ENCODE measurements around the gene PTAFR. TPM values are rescaled to one million over a fixed set of nuclear protein-coding genes. Genes with fewer than 3 reads are reported as not detected.
A peak's percentile ranks its signal among the peaks of the same experiment; 100 is the strongest.

PTAFR gene
- total RNA-seq, 2 donors from 2014 or later = 2.2 to 3.9 TPM

- H3K9me3 ChIP-seq = no peaks in the 10 kb centered on the region
- intact Hi-C loops (cut with DNase I) = no loop called here
- no peaks in the 10 kb centered on the region for H3K36me3 ChIP-seq
- no peak overlapping the region for H3K27ac ChIP-seq
- no peaks in the 10 kb centered on the region for H3K27me3 ChIP-seq
- DNase-seq = peak; percentile 8
- TF ChIP-seq CTCF (IDR thresholded peaks at IDR 0.05) = no peak
- H3K4me1 ChIP-seq = no peaks in the 10 kb centered on the region
- no peak overlapping the region for H3K4me3 ChIP-seq
- no peak overlapping the region for H3K9ac ChIP-seq (ENCODE audit: low read depth in 2 of 2, low read length in 2 of 2)
These were observed 77.3 kb downstream of the PTAFR start for GRCh38 chr1:28099050-28099769.

Other genes with a start within 250 kb of the PTAFR start
- gene SMPDL3B, start 241.7 kb downstream of the PTAFR start, total RNA-seq = 10 to 100 TPM; 27.4 to 38.6 TPM
- 1 to 10 TPM; 7.1 to 9.8 TPM for gene XKR8, start 216.7 kb downstream of the PTAFR start, total RNA-seq
- 10 to 100 TPM; 21.8 to 27.6 TPM for gene EYA3, start 88.1 kb downstream of the PTAFR start, total RNA-seq
- 10 to 100 TPM; 53.1 to 57.2 TPM for gene DNAJC8, start 56.3 kb upstream of the PTAFR start, total RNA-seq
- 100 to 1,000 TPM; 326 to 331 TPM for gene ATP5IF1, start 59.4 kb upstream of the PTAFR start, total RNA-seq
- gene SESN2, start 82.8 kb upstream of the PTAFR start, total RNA-seq = 10 to 100 TPM; 34.0 to 34.6 TPM
- gene MED18, start 152.3 kb upstream of the PTAFR start, total RNA-seq = 10 to 100 TPM; 29.2 to 37.0 TPM
- gene PHACTR4, start 193.1 kb upstream of the PTAFR start, total RNA-seq = 10 to 100 TPM; 43.1 to 49.8 TPM